Endothelial cell of hepatic sinusoid (primary cell): ENCODE measurements around the gene ABCA12.

Source experiments
- in situ Hi-C: cut with HindIII; loops from 2 replicates; pipeline ENCODE4 v1.10.0; 2017; ENCODE audit warnings: low sequenced_read_pairs

Gene ABCA12

DNA sequence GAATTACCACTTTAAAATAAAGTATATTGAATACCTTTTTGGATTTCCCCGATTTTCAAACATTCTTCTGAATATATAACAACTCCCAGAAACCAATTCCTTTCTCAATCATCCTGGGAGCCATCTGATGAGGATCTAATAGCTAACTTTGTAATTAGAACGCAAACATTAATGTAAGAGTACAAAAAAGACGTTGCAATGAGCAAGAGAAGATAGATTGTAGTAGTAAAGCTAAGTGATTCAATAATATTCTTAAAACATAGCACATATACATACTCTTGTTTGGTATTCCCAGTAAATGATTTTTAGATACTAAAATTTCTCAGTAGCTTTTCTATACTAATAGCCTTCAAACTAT is 1.1 kb downstream of the ABCA12 start:
- in situ Hi-C loops: no loop called here

DNA sequence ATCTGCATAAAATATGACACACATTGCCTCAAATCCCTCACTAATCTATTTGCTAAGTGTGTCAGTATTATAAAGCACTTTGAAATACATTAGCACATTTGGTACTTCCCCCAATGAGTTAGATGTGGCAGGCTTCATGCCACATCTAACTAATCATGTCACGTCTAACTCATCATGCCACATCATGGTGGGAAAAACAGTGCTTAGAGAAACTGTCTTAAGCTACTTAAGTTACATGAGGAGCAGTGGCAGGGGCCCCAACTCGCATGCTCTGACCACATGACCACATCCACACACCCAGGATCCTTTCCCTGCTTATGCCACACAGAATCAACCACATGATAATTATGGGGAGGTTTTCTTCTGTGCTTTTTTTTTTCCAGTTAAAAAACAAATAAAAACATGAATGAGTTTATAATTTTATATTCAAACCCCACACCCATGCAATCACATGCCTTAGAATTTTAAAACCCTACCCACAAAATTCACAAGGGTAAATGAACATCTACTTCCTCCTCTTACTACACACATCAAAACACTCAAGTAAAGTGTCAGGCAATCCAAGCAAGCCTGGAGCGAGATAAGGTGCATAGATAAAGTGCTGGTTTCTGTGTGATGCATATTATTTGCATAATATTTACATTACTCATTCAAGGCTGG is 1.6 kb downstream of the ABCA12 start:
- in situ Hi-C loops: no loop called here

DNA sequence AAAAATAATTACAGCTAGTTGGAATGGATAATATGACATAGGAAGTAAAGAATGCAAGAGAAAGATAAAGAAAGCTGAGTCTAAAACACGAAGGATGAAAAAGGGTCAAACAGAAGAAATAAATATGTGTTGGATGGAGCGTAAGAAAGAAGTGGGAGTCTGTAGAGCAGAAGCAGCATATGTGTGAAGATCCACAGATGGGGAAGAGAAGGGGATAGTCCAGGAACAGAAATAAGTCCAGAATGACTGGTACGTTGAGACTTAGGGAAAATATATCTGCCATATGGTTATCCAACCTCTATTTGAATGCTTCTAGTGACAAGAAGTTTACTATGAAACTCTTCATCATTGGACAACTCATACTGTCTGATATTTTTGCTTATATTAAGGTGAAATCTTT is 18.0 kb downstream of the ABCA12 start:
- in situ Hi-C loops: no loop called here

DNA sequence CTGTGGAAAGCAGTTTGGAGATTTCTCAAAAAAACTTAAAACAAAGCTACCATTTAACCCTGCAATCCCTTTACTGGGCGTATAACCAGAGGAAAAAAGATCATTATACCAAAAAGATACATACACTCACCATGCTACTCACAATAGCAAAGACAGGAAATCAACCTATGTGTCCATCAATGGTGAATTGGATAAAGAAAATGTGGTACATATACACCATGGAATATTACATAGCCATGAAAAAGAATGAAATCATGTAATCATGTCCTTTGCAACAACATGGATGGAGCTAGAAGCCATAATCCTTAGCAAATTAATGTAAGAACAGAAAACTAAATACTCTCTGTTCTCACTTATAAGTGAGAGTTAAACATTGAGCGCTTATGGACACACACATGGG is 18.6 kb downstream of the ABCA12 start:
- in situ Hi-C loops: no loop called here

DNA sequence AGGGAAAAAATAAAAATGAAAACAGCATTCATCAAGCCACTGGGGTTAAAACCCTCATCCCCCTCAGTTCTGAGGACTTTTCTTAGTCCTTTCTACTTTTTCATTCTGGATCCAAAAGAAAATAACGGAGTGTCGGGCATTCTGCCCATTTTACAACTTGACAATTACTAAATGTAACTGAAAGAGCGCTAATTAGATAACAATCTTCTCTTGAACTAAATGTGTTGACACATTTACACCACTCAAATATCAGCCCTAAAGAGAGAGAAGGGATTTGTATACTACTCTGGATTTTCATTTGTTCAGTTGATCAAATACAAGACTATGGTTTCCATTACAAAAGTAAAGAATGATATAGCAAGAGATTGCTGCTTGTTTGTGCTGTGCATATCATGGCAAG is 27.5 kb downstream of the ABCA12 start:
- in situ Hi-C loops: no loop called here

DNA sequence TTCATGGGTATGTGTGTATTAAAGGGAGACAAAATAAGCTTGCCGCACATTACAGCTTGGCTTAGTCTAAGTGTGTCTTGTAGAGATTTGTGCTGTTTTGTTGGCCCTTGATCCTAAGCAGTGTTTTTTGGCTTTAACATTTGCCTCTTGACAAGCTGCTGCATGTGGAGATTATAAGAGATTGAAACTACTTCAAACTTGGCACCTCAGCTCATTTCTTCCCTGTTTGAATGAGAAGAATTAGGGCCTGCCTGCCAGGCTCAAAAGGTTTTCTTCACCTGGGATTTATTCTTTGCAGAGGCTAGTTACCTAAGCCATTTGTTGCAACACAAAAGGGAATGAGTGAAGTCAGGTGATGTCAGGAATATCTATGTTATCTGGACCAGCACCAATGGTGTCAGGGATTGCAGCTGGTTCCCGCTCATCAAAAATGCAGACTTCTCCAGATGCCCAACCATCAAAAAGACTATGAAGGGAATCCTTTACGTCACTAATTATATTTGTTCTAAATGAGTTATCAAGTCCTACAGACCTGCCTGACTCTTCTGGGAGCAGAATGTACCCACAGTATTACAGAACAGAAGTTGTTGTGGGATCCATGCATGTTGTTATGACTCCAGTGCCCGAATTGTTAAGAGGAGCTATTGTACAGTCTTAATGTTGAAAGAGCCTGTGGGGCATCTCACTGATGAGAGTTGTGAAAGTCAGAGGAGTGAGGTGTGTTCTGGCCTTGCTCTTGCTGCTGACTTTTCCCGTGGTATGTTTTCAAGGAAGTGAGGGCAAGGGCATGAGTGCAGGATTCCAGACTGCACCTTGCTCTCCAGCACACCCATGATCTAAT is 31.0 kb downstream of the ABCA12 start:
- in situ Hi-C loops: no loop called here

DNA sequence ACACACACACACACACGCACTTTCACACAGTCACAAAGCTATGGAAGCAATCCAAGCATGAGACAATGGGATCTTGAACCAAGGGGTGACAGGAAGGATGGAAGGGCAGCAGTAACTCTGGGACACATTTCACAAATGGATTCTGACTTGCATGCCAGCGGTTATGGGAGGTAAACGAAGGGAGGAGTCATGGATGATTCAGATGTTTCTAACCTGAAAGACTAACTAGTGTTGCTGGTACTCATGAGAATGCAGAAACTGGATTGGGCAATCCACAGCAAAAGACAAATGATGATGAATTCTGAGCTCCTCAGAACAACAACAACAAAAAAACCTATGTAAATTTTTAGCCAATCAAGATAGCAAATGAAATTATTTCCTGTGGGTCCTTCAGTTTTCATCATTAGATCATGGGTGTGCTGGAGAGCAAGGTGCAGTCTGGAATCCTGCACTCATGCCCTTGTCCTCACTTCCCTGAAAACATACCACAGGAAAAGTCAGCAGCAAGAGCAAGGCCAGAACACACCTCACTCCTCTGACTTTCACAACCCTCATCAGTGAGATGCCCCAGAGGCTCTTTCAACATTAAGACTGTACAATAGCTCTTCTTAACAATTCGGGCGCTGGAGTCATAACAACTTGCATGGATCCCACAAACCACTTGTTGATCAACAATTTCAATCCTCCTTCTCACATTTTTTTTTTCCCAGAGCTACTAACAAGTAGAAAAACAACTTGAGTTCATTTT is 32.6 kb downstream of the ABCA12 start:
- in situ Hi-C loops: no loop called here

DNA sequence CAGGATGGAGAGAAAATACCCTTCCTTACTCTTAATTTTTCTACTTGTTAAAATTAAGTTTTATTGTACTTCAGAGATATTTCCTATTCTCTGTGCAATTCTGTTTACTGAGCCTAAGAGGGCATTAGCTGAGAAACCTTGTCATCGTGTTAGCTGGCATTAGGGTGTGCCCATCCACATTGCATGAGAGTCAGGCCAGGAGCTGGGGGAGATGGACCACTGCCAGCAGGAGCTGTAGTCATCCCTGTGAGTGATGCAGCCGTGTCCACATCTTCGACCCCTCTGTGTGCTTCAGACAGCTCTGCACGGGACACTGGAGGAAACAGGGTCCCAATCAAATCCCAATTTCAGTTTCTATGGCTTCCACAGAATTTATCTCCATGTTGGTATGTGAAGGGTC is 34.2 kb downstream of the ABCA12 start:
- in situ Hi-C loops: no loop called here

DNA sequence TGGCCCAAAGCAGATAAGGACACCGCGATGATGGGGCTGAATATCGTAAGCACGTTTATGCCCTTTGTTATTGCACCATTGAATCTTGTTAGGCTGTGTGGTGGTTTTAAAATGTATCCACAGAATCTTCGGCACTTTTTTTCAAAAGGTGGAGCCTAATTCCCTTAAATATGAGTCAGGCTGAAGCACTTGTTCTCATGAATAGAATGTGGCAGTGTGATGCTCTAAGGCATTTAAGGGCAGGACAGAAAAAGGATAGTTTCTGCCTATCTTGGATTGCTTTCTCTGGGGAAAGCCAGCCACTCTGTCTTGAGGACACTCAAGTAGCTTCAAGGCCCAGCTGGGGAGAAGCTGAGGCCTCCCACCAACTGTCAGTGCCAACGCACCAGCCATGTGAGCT is 39.6 kb downstream of the ABCA12 start:
- in situ Hi-C loops: no loop called here

DNA sequence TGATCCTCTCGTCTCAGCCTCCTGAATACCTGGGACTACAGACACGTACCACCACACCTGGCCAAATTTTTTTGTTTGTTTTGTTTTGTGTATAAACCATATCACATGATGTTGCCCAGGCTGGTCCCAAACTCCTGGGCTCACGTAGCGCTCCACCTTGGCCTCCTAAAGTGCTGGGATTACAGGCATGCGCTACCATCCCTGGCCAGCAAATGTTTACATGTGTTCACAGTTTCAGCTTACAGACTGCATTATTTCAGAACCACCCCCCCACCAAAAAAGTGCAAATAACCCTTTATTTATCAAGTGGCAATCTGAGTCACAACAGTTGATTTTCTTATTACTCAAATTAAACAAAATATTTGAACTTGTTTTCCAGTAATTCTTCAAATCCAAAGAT is 54.3 kb downstream of the ABCA12 start:
- in situ Hi-C loops: no loop called here

DNA sequence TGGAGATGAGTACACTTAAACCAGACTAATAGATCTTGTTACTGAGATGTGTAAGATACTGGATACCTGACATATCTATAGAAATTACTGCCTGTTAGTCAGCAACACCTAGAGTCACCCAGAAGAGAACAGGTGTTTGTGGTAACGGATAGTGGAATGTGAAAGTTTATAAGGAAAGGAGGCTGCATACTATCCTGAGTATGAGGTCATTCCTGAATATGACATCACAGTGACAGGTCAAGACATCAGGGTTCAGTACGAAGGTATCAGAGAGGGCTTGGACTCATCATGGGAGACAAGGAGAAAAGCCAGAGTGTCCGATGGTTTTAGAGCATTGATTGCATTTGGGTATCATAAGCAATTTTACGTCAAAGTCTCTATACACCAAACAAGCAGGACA is 55.3 kb downstream of the ABCA12 start:
- in situ Hi-C loops: no loop called here

DNA sequence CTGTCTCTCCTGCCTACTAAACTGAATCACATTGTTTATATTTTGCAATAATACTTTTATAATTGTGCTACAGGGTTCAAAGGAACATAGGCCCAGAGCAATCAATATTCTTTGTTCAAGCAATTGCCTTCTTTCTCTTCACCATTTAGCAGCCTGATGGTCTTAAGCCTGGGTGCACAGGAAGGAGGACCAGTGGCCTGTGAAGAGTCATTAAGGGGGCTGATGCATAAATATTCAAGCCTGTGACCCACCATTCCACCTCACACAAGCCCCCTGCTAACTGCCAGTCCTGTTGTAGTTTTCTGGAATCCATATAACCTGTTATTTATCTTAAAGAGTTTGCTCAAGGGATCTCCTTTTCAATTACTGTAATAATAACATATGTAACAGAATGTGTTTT is 56.0 kb downstream of the ABCA12 start:
- in situ Hi-C loops: no loop called here

DNA sequence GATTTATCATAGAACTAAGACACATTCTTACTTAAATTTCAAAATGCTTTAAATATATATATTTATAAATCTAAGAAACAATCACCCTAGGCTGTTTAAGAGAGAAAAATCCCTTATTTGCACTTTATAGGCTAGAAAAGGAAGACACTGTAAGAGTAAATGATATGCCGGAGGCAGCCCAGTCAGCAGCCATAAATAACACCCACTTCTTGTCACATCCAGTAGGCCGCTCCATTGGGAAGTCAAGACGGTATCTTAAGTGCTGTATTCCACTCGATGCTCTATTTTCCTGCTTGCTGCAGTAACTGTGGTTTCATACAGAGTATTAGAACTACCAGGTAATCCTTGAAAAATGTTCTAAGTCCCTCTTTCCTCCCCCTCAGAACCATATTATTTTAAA is 57.9 kb downstream of the ABCA12 start:
- in situ Hi-C loops: no loop called here

DNA sequence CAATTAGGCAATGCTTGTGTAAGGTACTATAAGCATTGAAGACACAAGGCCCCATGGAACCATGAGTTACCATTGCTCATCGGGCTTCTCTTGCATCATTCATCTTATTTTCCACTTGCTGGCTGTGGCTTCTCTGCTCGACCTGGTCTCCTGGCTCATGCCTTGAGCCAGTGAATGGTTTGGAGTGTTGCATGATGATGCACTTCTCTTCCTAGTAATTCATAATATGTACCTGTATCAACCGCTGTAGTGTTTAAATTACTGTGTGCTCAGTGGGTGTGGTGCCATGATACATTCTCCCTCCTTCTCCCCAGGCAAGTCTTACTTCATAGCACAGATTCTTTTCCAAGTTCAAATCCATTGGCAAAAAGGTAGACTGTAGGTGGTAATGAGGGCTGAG is 66.8 kb downstream of the ABCA12 start:
- in situ Hi-C loops: no loop called here

DNA sequence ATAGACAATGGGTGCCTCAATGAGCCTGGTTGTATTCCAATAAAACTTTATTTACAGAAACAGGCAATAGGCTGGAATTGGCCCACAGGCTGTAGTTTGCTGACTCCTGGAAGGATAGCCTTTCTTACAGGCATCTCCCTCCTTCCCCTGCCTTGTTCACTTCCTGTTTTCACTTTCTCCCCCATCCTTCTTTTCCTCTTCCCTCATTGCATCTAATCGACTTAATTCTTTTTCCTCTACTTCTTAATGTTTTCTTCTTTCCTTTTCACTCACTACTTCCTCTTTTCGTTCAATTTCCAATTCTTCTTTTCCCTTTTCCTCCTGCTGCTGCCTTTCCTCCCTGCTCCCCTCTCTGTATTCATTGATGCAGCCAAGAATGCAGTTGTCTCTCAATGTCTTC is 70.0 kb downstream of the ABCA12 start:
- in situ Hi-C loops: no loop called here

DNA sequence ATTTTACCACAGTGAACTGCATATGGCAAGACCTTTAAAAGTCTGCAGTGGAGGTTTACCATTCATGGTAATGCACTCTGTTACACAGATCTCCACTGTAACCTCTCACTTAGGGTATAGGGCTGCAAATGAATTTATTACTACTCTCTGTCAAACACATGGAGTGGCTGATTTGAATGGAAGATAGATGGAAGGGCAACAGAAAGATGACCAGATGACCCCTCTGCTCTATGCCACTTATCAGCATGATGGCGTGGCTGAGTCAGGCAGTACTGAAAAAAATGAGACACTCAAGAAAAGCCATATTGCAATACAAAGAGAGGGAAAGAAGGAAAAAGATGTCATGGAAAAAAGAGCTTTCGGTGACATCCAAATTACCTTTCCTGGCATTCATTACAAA is 72.3 kb downstream of the ABCA12 start:
- in situ Hi-C loops: no loop called here

DNA sequence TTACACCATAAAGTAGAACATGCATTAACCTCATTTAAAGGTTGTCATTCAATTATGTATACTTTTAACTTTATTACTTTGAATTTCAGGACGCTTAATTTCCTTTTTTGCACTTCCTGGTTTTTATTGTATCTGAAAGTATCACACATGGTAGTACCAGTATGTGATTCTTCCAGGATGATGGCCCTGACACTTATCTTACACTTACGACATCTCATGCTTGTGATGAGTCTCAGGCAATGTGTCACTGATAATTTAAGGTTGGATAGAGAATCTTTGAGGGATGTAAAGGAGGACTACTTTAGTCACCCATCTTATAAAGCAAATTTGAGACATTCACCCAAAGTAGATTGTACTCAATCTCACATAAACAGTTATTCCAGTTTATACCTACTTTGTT is 74.9 kb downstream of the ABCA12 start:
- in situ Hi-C loops: no loop called here

DNA sequence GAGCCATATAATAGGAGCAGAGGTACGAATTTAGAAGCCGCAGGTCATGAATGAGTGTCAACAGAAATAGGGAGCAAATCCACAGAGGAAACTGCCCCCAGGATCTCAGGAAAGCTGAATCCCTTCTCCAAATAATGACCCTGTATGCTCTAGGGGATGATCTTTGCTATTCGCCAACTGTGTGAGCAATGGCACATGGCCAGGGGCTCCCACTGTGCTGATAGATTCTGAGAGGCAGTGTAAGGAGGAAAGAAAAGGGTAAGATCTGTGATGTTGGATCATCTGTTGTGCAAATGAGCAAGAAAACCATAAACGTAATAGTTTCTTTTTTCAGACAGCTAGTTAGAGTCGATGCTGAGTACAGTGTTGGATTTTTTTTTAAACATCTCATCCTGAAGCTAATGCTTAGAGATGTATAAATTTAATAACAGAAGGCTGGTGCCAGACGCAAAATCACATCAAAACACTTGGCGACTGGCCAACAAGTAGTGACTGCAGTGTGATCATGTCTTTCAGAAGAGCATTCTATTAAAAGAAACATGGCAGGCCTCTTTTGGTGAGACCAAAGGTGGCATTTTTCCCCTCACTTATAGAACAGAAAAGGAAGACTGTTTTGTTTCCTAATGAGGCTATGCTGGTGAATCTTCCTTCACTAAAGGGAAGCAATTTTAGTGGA is 77.4 kb downstream of the ABCA12 start:
- in situ Hi-C loops: no loop called here

DNA sequence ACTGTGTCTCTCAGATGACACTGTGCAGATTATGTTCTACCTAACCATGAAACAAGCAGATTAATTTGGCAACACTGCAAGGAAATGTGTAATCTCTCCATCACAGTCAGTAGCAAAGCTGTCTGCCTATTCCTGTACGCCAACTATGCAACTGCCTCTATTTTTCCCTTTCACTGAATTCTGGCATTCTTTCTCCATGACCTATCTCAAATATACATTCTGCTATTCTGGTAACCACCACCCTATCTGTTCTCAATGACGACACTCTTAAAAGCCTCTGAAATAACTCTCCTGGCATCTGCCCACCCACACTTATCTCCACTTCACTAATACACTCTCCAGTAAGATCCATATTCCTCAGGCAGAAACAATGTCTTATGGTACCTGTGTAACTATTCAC is 78.7 kb downstream of the ABCA12 start:
- in situ Hi-C loops: no loop called here

DNA sequence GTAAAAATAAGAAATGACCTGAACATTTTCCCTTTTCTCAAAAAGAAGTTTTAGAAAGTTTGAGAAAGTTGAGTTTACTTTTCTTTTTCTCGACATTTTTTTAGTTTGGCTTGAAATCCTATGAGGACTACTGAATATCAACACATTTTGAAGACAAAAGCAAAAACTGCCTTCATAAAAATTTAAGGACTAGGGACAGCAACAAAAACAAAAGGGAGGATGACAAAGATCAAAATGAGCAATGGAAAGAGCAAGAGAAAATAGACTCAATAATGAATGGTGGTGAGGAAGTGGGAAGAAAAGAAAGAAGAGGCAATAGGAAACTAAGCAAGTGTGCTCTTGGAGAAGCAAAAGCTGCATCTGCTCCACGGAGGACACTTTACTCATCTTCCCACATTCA is 82.5 kb downstream of the ABCA12 start:
- in situ Hi-C loops: no loop called here

DNA sequence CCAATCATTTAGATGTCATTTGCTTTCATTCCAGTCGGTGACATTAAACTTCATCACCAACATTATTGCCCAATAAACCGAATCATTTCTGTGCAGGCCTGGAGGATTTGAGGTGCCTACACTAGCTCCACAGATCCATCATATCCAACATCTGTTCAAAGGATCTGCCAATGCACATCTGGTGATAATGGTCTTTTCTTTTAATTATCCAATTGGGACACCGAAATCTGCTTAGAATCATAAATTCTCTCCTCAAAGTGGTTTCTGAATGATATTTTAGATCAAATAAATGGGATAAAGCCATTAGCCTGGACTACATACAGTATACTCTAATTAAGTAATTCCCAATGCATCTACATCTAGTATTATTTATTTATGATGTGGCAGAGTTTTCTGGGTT is 85.6 kb downstream of the ABCA12 start:
- in situ Hi-C loops: no loop called here

DNA sequence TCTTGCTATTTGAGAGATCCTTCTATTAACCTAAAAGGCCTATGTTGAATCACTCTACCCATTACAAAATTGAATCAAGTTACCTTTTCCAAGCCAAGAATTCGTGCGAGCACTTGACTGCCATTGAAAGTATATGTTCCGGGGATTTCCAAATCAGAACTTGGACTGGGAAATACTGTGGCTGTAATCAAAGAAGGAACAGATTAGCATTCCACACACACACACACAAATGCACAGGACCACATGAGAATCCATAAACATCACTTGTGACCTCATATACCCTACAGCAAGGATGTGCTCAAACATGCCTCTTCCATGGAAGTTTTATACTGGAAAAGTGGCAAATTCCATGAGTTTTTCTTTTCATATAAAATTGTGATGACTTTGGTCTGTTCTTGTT is 86.0 kb downstream of the ABCA12 start:
- in situ Hi-C loops: no loop called here
